ENCODE data around the gene UTY.

GRCh38 chrY:13299411-13299810 is 180.4 kb downstream of the UTY start:
- TF ChIP-seq CTCF (IDR thresholded peaks at IDR 0.05) (no peak), POLR2A (IDR thresholded peaks at IDR 0.05) (no peak), EP300 (IDR thresholded peaks at IDR 0.05) (no peak)

All from sigmoid colon (tissue), 4 donors.